Astrocyte of the cerebellum (primary cell): ENCODE data around the gene A2M.
"Not testable (repeated sequence)": the region's sequence is repeated elsewhere in the genome, so short reads cannot be mapped to it uniquely, and the experiment has no call there.

Experiments
- DNase-seq: peaks from one replicate; pipeline ENCODE4 v3.0.0-alpha.2; 2011; ENCODE audit warnings: low read depth
- H3K4me3 ChIP-seq: 2 replicates; pipeline ENCODE4 v1.5.1; 2011; ENCODE audit warnings: mild to moderate bottlenecking, low read depth, low read length, moderate library complexity
- CTCF ChIP-seq: IDR thresholded peaks from 2 replicates; pipeline ENCODE4 v1.5.1; 2012; ENCODE audit warnings: low read length, low read depth, moderate library complexity, mild to moderate bottlenecking; ENCODE audit errors: missing control alignments
- in situ Hi-C: cut with HindIII; loops from 2 replicates; pipeline ENCODE4 v1.10.0; 2017; ENCODE audit warnings: low sequenced_read_pairs

The A2M gene

GRCh38 chr12:9144730-9145106 lies 29.0 kb upstream of the A2M start:
- no peak overlapping the region for H3K4me3 ChIP-seq
- DNase-seq: no peak
- in situ Hi-C loops: no loop called here
- no peak for TF ChIP-seq CTCF

GRCh38 chr12:9143929-9144729 lies 28.4 kb upstream of the A2M start:
- DNase-seq: no peak
- no peak for TF ChIP-seq CTCF
- no peak overlapping the region for H3K4me3 ChIP-seq
- in situ Hi-C loops: no loop called here

GRCh38 chr12:9143137-9143536 lies 27.4 kb upstream of the A2M start:
- DNase-seq: no peak
- no peak overlapping the region for H3K4me3 ChIP-seq
- in situ Hi-C loops: no loop called here
- TF ChIP-seq CTCF: no peak

GRCh38 chr12:9139588-9140290 lies 24.0 kb upstream of the A2M start:
- H3K4me3 ChIP-seq, in situ Hi-C loops, DNase-seq: not testable (repeated sequence)

- in situ Hi-C loops: no loop called here
- no peak for DNase-seq
- no peak overlapping the region for H3K4me3 ChIP-seq
- TF ChIP-seq CTCF: no peak
Observed at GRCh38 chr12:9135903-9136310, 20.2 kb upstream of the A2M start.

GRCh38 chr12:9134981-9135628 lies 19.4 kb upstream of the A2M start:
- DNase-seq: no peak
- in situ Hi-C loops: no loop called here
- no peak for TF ChIP-seq CTCF
- no peak overlapping the region for H3K4me3 ChIP-seq
